ENCODE results near the gene FAM89B. TPM values are rescaled to one million over a fixed set of nuclear protein-coding genes. Genes with fewer than 3 reads are reported as not detected.
A peak's percentile ranks its signal among the peaks of the same experiment; 100 is the strongest.

FAM89B gene
- total RNA-seq, 2 experiments from 2014 or later, result 12.4 to 12.8 TPM

GRCh38 chr11:65541093-65541982 lies 31.0 kb upstream of the FAM89B start:
- H3K36me3 Mint-ChIP-seq (ENCODE audit: low read depth), result peaks cover 1% of the 10 kb centered on the region

DNA sequence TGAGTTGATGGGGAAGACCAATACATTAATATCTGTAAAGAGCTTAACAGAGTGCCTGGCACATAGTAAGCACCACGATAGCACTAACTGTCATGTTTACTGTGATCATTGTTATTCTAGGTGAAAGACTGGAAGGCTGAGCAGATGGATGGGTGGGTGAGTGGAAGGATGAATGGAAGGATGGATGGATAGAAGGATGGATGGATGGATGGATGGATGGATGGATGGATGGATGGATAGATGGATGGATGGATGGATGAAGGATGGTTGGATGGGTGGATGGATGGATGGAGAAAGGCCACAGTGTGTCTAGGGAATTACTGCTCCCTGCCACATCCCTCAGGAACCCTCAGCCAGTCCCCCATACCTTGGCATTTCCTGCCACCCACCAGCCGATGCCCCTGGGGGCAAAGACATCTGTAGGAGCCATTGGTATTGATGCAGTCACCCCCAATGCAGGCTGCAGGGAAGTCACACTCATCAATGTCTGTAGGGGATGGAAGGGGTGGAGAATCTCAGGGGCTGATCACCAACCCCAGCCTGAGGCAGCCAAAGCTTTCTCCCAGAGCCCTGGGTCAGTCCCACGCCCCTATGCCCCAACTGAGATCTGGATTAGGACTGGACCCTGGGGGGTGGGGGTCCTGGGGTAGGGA lies 29.5 kb upstream of the FAM89B start:
- CTCF ChIA-PET, result interaction anchor here (3.3 to 4.0 kb wide), 4 partner anchors 28 to 51 kb away, joined by 19 to 86 read pairs (median 32); partner anchors contain the start of genes EHBP1L1, FAM89B and ZNRD2
- Mint-ChIP-seq H3K9me3 (no peaks in the 10 kb centered on the region), H3K4me3 (no peak overlapping the region), H3K27me3 (ENCODE audit: low read depth) (no peaks in the 10 kb centered on the region), H3K27ac (no peak overlapping the region), H3K4me1 (ENCODE audit: low read depth) (peaks cover 29% of the 10 kb centered on the region), H3K36me3 (ENCODE audit: low read depth) (no peaks in the 10 kb centered on the region)
- no peak for DNase-seq
- intact Hi-C loops (cut with micrococcal nuclease), result no loop called here

More at GRCh38 chr11:65541093-65541982, 31.0 kb upstream of the FAM89B start:
- Mint-ChIP-seq H3K4me3 (peak overlapping the region; percentile 80), H3K4me1 (ENCODE audit: low read depth) (peaks cover 23% of the 10 kb centered on the region), H3K27ac (peak overlapping the region; percentile 82), H3K27me3 (ENCODE audit: low read depth) (no peaks in the 10 kb centered on the region), H3K9me3 (no peaks in the 10 kb centered on the region)
- no peak for DNase-seq
- CTCF ChIA-PET, result interaction anchor here (0.7 to 4.0 kb wide), 26 partner anchors 8 to 167 kb away, joined by 3 to 86 read pairs (median 7); partner anchors contain the start of genes EHBP1L1, FAM89B, KCNK7 and RELA
- intact Hi-C loops (cut with micrococcal nuclease), result loop anchor here (1.0 to 2.0 kb wide), 3 partner anchors 11 to 52 kb away; no protein-coding TSS in a partner anchor

DNA sequence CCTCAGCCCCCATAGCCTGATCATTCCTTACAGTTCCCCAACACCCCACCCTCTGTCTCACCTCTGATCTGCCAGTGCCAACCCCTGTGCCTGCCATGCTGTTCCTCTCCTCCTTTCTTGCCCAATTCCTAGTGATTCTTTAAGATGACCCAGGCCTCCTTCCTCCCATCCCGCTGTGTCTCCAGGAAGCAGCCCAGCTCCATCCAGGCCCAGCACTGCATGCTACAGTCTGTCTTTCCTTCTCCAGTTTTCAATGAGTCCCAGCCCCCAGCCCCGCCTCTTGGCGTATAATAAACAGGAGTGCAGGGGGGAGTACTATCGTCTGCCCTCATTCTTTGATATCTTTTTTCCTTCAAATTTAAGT lies 26.5 kb upstream of the FAM89B start:
- Mint-ChIP-seq H3K4me3 (peak overlapping the region; percentile 71), H3K4me1 (ENCODE audit: low read depth) (peaks cover 39% of the 10 kb centered on the region), H3K27me3 (ENCODE audit: low read depth) (no peaks in the 10 kb centered on the region), H3K27ac (peak overlapping the region; percentile 39), H3K9me3 (no peaks in the 10 kb centered on the region), H3K36me3 (ENCODE audit: low read depth) (peaks cover 7% of the 10 kb centered on the region)
- intact Hi-C loops (cut with micrococcal nuclease), result loop anchor here (1.0 kb wide), 1 partner anchor 24 kb away; the partner anchor contains the start of gene ZNRD2
- no peak for DNase-seq
- CTCF ChIA-PET, result interaction anchor here (0.6 kb wide), 1 partner anchor 179 kb away, joined by 4 read pairs; no protein-coding TSS in a partner anchor

DNA sequence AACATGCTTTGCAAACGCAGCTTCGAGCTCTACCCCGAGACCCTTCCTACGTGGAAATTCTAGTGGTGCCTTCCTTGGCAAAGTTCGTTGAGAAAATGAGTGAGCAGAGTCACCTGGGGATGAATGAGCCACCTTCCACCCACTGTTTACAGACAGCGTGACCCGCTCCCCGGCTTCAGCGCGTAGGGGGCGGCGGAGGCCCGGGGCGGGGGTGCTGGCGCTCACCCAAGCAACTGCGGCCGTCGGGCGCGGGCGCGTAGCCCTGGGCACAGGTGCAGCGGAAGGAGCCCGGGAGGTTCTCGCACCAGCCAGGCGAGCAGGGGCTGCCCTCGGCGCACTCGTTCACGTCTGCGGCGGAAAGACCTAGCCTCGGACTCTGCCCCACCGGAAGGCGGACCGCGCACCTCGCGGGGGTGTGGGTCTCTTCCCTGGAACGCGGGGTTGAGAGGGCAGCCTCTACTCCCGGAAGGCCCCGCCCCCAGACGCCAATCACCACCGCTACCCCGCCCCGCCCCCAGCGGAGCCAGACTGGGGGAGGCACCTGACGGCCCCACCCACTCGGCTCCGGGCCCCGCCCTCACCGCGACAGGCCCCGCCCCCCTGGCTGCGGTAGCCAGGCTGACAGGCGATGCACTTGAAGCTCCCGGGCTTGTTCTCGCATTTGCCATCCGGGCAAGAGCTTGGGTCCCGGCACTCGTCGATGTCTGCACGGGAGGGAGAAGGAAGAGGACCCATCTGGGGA lies 25.9 kb upstream of the FAM89B start:
- H3K27me3 Mint-ChIP-seq (ENCODE audit: low read depth), result no peaks in the 10 kb centered on the region
- H3K36me3 Mint-ChIP-seq (ENCODE audit: low read depth), result peaks cover 9% of the 10 kb centered on the region
- H3K9me3 Mint-ChIP-seq, result no peaks in the 10 kb centered on the region

GRCh38 chr11:65547446-65548125 lies 24.8 kb upstream of the FAM89B start:
- Mint-ChIP-seq H3K9me3 (no peaks in the 10 kb centered on the region), H3K4me3 (no peak overlapping the region), H3K27me3 (ENCODE audit: low read depth) (no peaks in the 10 kb centered on the region), H3K27ac (no peak overlapping the region), H3K36me3 (ENCODE audit: low read depth) (peaks cover 15% of the 10 kb centered on the region), H3K4me1 (ENCODE audit: low read depth) (peaks cover 40% of the 10 kb centered on the region)
- CTCF ChIA-PET, result interaction anchor here (0.8 to 2.8 kb wide), 3 partner anchors 7 to 167 kb away, joined by 3 to 10 read pairs (median 5); no protein-coding TSS in a partner anchor
- DNase-seq, result no peak
- intact Hi-C loops (cut with micrococcal nuclease), result no loop called here

More for the DNA sequence above, 25.9 kb upstream of the FAM89B start:
- intact Hi-C loops (cut with micrococcal nuclease), result loop anchor here (1.0 kb wide), 1 partner anchor 24 kb away; the partner anchor contains the start of gene ZNRD2
- Mint-ChIP-seq H3K4me3 (peak overlapping the region; percentile 71), H3K27ac (peak overlapping the region; percentile 72), H3K4me1 (ENCODE audit: low read depth) (peaks cover 36% of the 10 kb centered on the region)
- CTCF ChIA-PET, result interaction anchor here (0.6 to 1.4 kb wide), 4 partner anchors 20 to 179 kb away, joined by 3 to 5 read pairs (median 4); no protein-coding TSS in a partner anchor
- peak; percentile 98 for DNase-seq

GRCh38 chr11:65548395-65548794 lies 23.9 kb upstream of the FAM89B start:
- Mint-ChIP-seq H3K4me1 (ENCODE audit: low read depth) (peaks cover 47% of the 10 kb centered on the region), H3K36me3 (ENCODE audit: low read depth) (peaks cover 15% of the 10 kb centered on the region)
- intact Hi-C loops (cut with micrococcal nuclease), result no loop called here

GRCh38 chr11:65549096-65549495 lies 23.2 kb upstream of the FAM89B start:
- Mint-ChIP-seq H3K27ac (no peak overlapping the region), H3K4me3 (no peak overlapping the region), H3K36me3 (ENCODE audit: low read depth) (peaks cover 15% of the 10 kb centered on the region), H3K4me1 (ENCODE audit: low read depth) (peaks cover 46% of the 10 kb centered on the region), H3K9me3 (no peaks in the 10 kb centered on the region), H3K27me3 (ENCODE audit: low read depth) (no peaks in the 10 kb centered on the region)
- CTCF ChIA-PET, result interaction anchor here (1.0 to 2.8 kb wide), 3 partner anchors 8 to 24 kb away, joined by 4 to 10 read pairs (median 4); partner anchors contain the start of gene FAM89B
- DNase-seq, result no peak
- intact Hi-C loops (cut with micrococcal nuclease), result no loop called here

More at GRCh38 chr11:65548395-65548794, 23.9 kb upstream of the FAM89B start:
- Mint-ChIP-seq H3K27ac (peak overlapping the region; percentile 28), H3K9me3 (no peaks in the 10 kb centered on the region), H3K27me3 (ENCODE audit: low read depth) (no peaks in the 10 kb centered on the region), H3K4me3 (peak overlapping the region; percentile 11)
- CTCF ChIA-PET, result interaction anchor here (0.6 to 2.8 kb wide), 4 partner anchors 8 to 136 kb away, joined by 3 to 10 read pairs (median 4); partner anchors contain the start of gene FAM89B
- DNase-seq, result no peak

DNA sequence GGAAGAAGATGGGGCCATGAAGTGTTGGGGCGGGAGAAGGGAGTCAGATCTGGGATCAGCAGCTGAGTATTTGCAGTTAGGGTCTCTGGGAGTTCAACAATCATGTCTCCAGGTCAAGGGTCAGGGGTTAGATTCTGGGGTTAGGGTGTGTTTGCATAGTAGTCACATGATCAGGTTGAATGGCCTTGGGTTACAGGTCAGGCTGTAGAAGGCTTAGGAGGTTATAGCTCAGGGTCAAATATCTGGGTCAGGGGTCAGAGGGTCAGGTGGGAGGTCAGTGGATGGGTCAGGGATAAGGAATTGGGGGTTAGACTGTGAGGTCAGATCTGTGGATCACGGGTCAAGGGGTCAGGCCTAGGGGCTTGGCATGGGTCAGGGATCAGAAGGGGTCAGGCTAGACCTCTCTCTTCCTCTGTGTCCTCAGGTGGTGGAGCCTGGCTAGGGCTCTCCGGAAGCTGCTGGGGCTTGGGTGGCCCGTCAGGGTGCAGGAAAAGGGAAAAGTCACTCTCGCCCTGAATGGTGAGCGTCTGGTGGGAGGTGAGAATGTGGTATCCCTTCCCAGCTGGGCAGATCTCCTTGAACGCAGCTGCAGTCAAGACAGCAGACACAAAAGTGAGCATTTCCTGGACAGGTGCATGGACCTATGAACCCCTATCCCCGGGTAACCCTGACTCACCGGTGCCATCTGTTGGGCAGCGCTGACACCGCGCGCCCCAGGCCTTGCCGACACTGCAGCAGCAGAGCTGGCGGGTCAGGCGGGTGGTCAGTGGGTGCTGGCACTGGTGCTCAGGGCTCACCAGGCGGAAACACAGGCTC lies 20.6 kb upstream of the FAM89B start:
- Mint-ChIP-seq H3K4me1 (ENCODE audit: low read depth) (peaks cover 63% of the 10 kb centered on the region), H3K4me3 (no peak overlapping the region), H3K27ac (peak overlapping the region; percentile 61), H3K27me3 (ENCODE audit: low read depth) (no peaks in the 10 kb centered on the region), H3K36me3 (ENCODE audit: low read depth) (peaks cover 15% of the 10 kb centered on the region), H3K9me3 (no peaks in the 10 kb centered on the region)
- peak; percentile 76 for DNase-seq
- CTCF ChIA-PET, result interaction anchor here (0.6 to 2.2 kb wide), 6 partner anchors 9 to 182 kb away, joined by 3 to 21 read pairs (median 4); partner anchors contain the start of gene FAM89B
- intact Hi-C loops (cut with micrococcal nuclease), result loop anchor here (1.0 kb wide), 1 partner anchor 10 kb away; no protein-coding TSS in a partner anchor

GRCh38 chr11:65552388-65552951 lies 19.9 kb upstream of the FAM89B start:
- no peak overlapping the region for H3K27ac Mint-ChIP-seq

More at GRCh38 chr11:65552388-65552951, 19.9 kb upstream of the FAM89B start:
- H3K4me1 Mint-ChIP-seq (ENCODE audit: low read depth), result peaks cover 66% of the 10 kb centered on the region
- H3K4me3 Mint-ChIP-seq, result no peak overlapping the region
- H3K9me3 Mint-ChIP-seq, result no peaks in the 10 kb centered on the region
- intact Hi-C loops (cut with micrococcal nuclease), result loop anchor here (1.0 kb wide), 1 partner anchor 11 kb away; no protein-coding TSS in a partner anchor
- no peak for DNase-seq
- H3K36me3 Mint-ChIP-seq (ENCODE audit: low read depth), result peaks cover 15% of the 10 kb centered on the region
- no peaks in the 10 kb centered on the region for H3K27me3 Mint-ChIP-seq (ENCODE audit: low read depth)
- CTCF ChIA-PET, result interaction anchor here (0.6 to 2.2 kb wide), 7 partner anchors 9 to 501 kb away, joined by 3 to 21 read pairs (median 4); partner anchors contain the start of gene FAM89B

All from activated naive CD4-positive, alpha-beta T cell treated with anti-CD3 and anti-CD28 coated beads for 36 hours (primary cell).